ENCODE results near the gene FOSL1. TPM values are rescaled to one million over a fixed set of nuclear protein-coding genes. Genes with fewer than 3 reads are reported as not detected.

FOSL1 gene
- total RNA-seq, 8 experiments from 2014 or later, result 0.33 to 8.8 (median 1.0) TPM

DNA sequence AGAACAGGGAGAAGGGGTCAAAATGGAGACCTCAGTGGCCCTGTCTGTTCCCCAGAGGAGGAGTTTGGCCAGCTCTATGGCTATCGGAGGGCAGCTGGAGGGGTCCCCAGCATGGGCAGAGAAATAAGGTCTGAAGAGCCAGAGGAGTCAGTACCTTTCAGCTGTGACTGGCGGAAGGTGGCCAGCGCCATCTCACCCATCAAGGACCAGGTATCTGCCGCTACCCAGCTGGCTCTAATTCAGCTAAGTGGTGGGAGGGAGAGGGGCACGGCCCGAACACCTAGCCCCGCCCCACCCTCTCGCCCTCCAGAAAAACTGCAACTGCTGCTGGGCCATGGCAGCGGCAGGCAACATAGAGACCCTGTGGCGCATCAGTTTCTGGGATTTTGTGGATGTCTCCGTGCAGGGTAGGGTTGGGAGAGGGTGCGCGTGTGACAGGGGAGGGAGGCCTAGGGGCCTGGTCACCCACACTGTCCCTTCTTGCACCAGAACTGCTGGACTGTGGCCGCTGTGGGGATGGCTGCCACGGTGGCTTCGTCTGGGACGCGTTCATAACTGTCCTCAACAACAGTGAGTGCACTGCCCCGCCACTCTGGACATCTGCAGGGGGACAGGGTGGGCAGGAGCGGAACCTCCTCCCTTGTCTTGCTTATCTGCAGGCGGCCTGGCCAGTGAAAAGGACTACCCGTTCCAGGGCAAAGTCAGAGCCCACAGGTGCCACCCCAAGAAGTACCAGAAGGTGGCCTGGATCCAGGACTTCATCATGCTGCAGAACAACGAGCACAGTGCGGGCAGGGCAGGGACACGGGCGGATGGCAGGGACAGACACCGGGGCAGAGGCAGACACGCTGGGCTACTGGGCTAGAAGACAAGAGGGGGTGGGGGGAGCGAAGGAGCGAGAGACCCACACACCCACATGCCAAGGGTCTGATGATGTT lies 17.8 kb downstream of the FOSL1 start:
- no peak overlapping the region for H3K4me3 ChIP-seq
- in situ Hi-C loops (cut with MboI; ENCODE audit: low pct_unique_long_range_greater_than_20kb in 2 of 9, low sequenced_read_pairs in 9 of 9, unreplicated experiment in 9 of 9), result loop anchor here in 2 of 9 experiments (10.0 to 25.0 kb wide), 2 partner anchors 102 to 105 kb away; no protein-coding TSS in a partner anchor
- no peak for ATAC-seq (replicated peaks in 6 of 8)
- H3K27ac ChIP-seq, result no peak overlapping the region
- peaks cover 12 to 13% of the 10 kb centered on the region in 2 donors for H3K4me1 ChIP-seq (replicated peaks in 1 of 2)
- WGBS, 10 experiments, result 70 to 100% (median 92%) methylated on average over 1 to 13 of the region's 30 CpGs; no CpG with 5 or more reads in 3 of the 10 experiments

GRCh38 chr11:65880844-65881421 lies 19.3 kb downstream of the FOSL1 start:
- 40 to 100% (median 70%) methylated on average over 1 to 2 of the region's 7 CpGs; no CpG with 5 or more reads in 4 of the 10 experiments for WGBS, 10 experiments
- in situ Hi-C loops (cut with MboI; ENCODE audit: low pct_unique_long_range_greater_than_20kb in 2 of 9, low sequenced_read_pairs in 9 of 9, unreplicated experiment in 9 of 9), result loop anchor here in 2 of 9 experiments (10.0 to 25.0 kb wide), 2 partner anchors 104 to 106 kb away; no protein-coding TSS in a partner anchor

GRCh38 chr11:65880027-65880426 lies 20.2 kb downstream of the FOSL1 start:
- Histone ChIP-seq H3K27ac (no peak overlapping the region), H3K4me3 (no peak overlapping the region), H3K4me1 (replicated peaks in 1 of 2) (peaks cover 3 to 5% of the 10 kb centered on the region in 2 donors)
- in situ Hi-C loops (cut with MboI; ENCODE audit: low pct_unique_long_range_greater_than_20kb in 2 of 9, low sequenced_read_pairs in 9 of 9, unreplicated experiment in 9 of 9), result loop anchor here in 2 of 9 experiments (10.0 to 25.0 kb wide), 2 partner anchors 105 to 107 kb away; no protein-coding TSS in a partner anchor
- ATAC-seq (replicated peaks in 6 of 8), result no peak
- WGBS, 10 experiments, result 72 to 100% (median 93%) methylated on average over 1 to 6 of the region's 7 CpGs; no CpG with 5 or more reads in 5 of the 10 experiments

More at GRCh38 chr11:65880844-65881421, 19.3 kb downstream of the FOSL1 start:
- Histone ChIP-seq H3K4me1 (replicated peaks in 1 of 2) (peaks cover 3 to 5% of the 10 kb centered on the region in 2 donors), H3K4me3 (no peak overlapping the region), H3K27ac (no peak overlapping the region)
- no peak for ATAC-seq (replicated peaks in 6 of 8)

DNA sequence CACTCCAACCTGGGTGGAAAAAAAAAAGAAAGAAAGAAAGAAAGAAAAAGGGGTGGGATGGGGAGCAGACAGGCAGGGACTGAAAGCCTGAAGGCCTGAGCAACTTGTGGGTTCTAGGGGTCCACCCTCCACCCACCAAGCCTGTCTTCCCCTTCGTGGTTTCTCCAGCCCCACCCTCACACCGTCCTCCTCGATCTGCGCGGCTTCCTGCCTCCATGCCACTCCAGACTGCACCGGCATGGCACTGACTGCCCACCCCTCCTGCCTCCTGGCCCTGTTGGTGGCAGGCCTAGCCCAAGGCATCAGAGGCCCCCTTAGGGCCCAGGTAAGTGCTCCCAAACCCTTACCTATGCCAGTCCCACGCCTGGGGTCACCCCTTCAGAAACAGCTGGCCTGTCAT lies 20.6 kb downstream of the FOSL1 start, which contains the start of gene CTSW:
CTSW (plus strand) TSS at position 221 of the 400 bp plus-strand sequence; CDS start at position 239, 18 bp downstream.
- H3K27ac ChIP-seq, result no peak within 1 kb of the TSS

DNA sequence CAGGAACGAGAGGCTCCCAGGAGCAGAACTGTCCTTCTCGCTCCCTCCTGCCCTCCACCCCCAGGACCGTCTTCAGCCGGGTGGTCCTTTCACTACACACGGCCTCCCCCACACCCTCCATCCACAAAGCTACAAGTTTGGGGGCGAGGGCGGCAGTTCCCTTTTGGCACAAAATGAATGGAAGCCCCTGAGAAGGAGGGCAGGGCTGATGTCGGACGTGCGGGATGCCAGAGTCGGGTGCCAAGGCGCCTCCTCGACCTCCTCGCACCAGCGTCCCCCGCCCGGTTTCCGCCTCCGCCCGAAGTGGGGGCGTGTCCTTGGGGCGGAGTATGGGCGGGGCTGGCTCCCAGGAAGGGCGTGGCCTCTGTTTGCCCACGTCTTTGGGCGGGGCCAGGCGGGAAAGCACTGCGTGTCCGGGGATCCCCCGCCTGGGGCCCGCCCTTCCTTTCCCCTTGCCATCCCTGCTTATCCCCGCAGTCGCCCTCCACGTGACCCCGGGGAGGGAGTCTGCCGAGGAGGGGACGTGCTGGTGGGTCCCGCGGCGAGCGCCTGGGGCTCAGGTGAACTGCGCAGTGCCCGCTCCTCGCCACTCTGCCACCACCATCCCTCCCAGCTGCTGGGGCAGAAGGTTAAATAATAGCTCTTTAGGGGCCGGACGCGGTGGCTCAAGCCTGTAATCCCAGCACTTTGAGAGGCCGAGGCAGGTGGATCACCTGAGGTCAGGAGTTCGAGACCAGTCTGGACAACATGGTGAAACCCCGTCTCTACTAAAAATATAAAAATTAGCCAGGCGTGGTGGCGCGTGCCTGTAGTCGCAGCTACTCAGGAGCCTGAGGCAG lies 26.7 kb downstream of the FOSL1 start:
- ATAC-seq (replicated peaks in 6 of 8), result peak; percentile 39 to 87 (median 82)
- peaks cover 8 to 30% of the 10 kb centered on the region in 2 donors for H3K4me1 ChIP-seq (replicated peaks in 1 of 2)
- H3K27ac ChIP-seq, result peak overlapping the region in 1 of 2 donors; percentile 32
- H3K4me3 ChIP-seq, result peak overlapping the region; percentile 19 to 42 (median 37)
- 0 to 8% (median 2%) methylated on average over 4 to 9 of the region's 54 CpGs; no CpG with 5 or more reads in 7 of the 10 experiments for WGBS, 10 experiments
- in situ Hi-C loops (cut with MboI; ENCODE audit: low pct_unique_long_range_greater_than_20kb in 2 of 9, low sequenced_read_pairs in 9 of 9, unreplicated experiment in 9 of 9), result no loop called here

More for the DNA sequence above, 20.6 kb downstream of the FOSL1 start, which contains the start of gene CTSW:
- Histone ChIP-seq H3K4me3 (no peak within 1 kb of the TSS), H3K4me1 (replicated peaks in 1 of 2) (peaks cover 0 to 3% of the 10 kb centered on the region in 2 donors)
- 65 to 80% methylated on average over 1 to 4 of the region's 7 CpGs; no CpG with 5 or more reads in 8 of the 10 experiments for WGBS, 10 experiments
- ATAC-seq (replicated peaks in 6 of 8), result peak in 1 of 8 experiments; percentile 4
- in situ Hi-C loops (cut with MboI; ENCODE audit: low pct_unique_long_range_greater_than_20kb in 2 of 9, low sequenced_read_pairs in 9 of 9, unreplicated experiment in 9 of 9), result loop anchor here in 2 of 9 experiments (10.0 to 25.0 kb wide), 2 partner anchors 105 to 108 kb away; no protein-coding TSS in a partner anchor

DNA sequence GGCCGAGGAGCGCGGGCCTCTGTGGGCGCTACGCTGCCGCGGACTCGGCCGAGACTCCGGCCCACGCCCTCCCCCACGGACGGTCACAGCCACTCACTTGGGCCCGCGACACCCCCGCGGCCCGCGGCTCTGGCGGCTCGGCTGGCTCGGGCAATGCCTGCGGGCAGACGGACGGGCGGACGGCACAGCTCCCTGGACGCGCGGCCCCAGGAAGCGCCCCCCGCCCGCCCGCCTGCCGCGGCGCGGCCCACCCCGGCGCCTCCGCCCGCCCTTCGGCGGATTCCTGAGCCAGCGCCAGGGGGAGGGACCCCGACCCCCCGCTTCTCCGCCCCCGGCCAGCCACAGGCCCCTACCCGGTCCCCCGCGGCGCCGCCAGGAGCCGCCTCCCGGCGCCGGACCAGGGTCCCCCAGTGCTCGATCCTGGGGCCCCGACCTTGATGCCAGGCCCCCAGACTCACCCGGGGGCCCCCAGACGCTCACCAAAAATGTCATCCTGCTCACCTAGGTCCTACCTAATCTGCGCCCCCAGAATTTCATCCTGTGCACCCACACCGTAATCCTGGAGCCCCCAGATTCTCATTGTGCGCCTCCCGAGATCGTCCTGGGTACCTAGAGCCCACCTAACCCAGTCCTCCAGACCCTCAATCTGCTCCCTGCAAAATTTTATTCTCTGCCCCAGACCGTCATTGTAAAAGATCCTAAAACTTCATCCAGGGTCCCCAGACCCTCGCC lies 27.4 kb downstream of the FOSL1 start, which contains the start of gene EFEMP2:
EFEMP2 (minus strand) TSS at position 215 of the 732 bp plus-strand sequence. CDS start 446 bp downstream, outside the sequence.
- peak within 1 kb of the TSS in 1 of 2 donors; percentile 32 for H3K27ac ChIP-seq
- peaks cover 8 to 30% of the 10 kb centered on the region in 2 donors for H3K4me1 ChIP-seq (replicated peaks in 1 of 2)
- peak; percentile 4 to 20 (median 13) for ATAC-seq (replicated peaks in 6 of 8)
- in situ Hi-C loops (cut with MboI; ENCODE audit: low pct_unique_long_range_greater_than_20kb in 2 of 9, low sequenced_read_pairs in 9 of 9, unreplicated experiment in 9 of 9), result no loop called here
- H3K4me3 ChIP-seq, result peak within 1 kb of the TSS; percentile 19 to 42 (median 37)
- WGBS, 10 experiments, result 6% methylated on average over 6 of the region's 69 CpGs; no CpG with 5 or more reads in 9 of the 10 experiments

GRCh38 chr11:65871811-65872548 lies 28.2 kb downstream of the FOSL1 start:
- 23 to 68% (median 58%) methylated on average over 1 to 5 of the region's 26 CpGs; no CpG with 5 or more reads in 6 of the 10 experiments for WGBS, 10 experiments
- ATAC-seq (replicated peaks in 6 of 8), result peak; percentile 3 to 34 (median 6)
- peak overlapping the region in 4 of 5 donors; percentile 27 to 42 (median 38) for H3K4me3 ChIP-seq
- in situ Hi-C loops (cut with MboI; ENCODE audit: low pct_unique_long_range_greater_than_20kb in 2 of 9, low sequenced_read_pairs in 9 of 9, unreplicated experiment in 9 of 9), result no loop called here
- H3K27ac ChIP-seq, result no peak overlapping the region
- H3K4me1 ChIP-seq (replicated peaks in 1 of 2), result peaks cover 8 to 31% of the 10 kb centered on the region in 2 donors

DNA sequence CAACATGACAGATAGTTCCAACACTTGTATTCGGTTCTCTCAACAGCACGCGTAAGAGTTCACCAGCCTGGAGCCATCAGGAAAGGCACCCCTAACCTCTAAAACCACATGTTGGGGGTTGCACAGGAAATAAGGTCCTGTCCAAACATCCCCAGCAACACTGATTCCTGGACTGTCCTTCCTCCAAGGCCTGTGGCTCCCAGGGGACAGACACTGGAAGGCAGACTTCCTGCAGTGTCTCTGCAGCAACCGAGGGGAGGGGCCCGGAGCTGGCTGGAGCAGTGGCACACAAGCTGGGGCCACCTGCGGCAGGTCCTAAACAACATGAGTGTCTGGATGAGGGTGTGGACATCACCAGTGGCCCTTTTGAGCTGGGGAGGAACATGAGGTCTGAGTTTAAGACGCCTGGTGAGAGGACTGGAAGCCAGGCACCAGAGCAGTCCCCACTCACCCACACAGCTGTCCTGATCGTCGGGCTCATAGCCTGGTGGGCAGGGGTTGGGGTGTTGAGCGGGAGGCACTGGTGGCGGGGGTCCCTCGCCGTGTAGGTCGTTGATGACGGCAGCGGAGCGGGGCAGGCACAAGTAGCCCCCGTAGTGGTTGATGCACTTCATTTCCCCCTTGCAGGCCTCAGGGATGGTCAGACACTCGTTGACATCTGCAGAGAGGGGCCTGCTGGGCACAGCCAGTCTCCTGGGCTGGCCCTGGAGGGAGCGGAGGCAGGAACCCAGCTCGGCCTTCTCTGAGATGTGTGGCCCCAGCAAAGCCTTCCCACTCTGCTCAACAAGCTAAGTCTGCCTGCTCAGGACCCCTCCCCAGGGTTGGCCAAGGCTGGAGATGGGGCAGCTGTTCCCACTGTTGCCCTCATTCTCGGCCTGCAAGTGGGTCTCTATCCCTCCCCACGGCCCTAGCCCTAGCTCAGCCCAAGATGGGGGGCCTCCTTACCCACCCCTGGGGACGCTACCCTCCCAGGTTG lies 29.2 kb downstream of the FOSL1 start:
- no peak for ATAC-seq (replicated peaks in 6 of 8)
- Histone ChIP-seq H3K27ac (no peak overlapping the region), H3K4me1 (replicated peaks in 1 of 2) (peaks cover 8 to 32% of the 10 kb centered on the region in 2 donors), H3K4me3 (no peak overlapping the region)
- 93 to 100% (median 100%) methylated on average over 1 to 3 of the region's 24 CpGs; no CpG with 5 or more reads in 7 of the 10 experiments for WGBS, 10 experiments
- in situ Hi-C loops (cut with MboI; ENCODE audit: low pct_unique_long_range_greater_than_20kb in 2 of 9, low sequenced_read_pairs in 9 of 9, unreplicated experiment in 9 of 9), result no loop called here

DNA sequence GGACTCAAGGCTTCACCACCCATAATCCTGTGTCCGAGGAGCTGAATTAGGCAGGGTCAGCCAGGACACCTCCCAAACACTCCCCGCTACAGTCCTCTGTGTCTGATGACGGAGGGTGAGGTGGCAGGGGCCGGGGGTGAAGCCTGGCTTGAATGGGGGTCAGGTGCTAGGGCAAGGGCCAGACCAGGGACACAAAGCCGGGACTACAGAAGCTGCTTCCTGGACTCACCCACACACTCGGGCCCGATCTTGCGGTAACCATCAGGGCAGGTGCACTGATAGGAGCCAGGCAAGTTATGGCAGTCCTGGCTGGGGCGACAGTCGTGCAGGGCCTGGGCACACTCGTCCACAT lies 29.9 kb downstream of the FOSL1 start:
- Histone ChIP-seq H3K4me3 (no peak overlapping the region), H3K27ac (no peak overlapping the region), H3K4me1 (replicated peaks in 1 of 2) (peaks cover 8 to 32% of the 10 kb centered on the region in 2 donors)
- no peak for ATAC-seq (replicated peaks in 6 of 8)
- in situ Hi-C loops (cut with MboI; ENCODE audit: low pct_unique_long_range_greater_than_20kb in 2 of 9, low sequenced_read_pairs in 9 of 9, unreplicated experiment in 9 of 9), result no loop called here
- WGBS, 10 experiments, result 82 to 100% (median 100%) methylated on average over 1 to 2 of the region's 11 CpGs; no CpG with 5 or more reads in 7 of the 10 experiments

GRCh38 chr11:65869643-65870306 lies 30.4 kb downstream of the FOSL1 start:
- H3K27ac ChIP-seq, result no peak overlapping the region
- 53 to 100% (median 76%) methylated on average over 1 to 9 of the region's 24 CpGs; no CpG with 5 or more reads in 5 of the 10 experiments for WGBS, 10 experiments
- no peak for ATAC-seq (replicated peaks in 6 of 8)
- in situ Hi-C loops (cut with MboI; ENCODE audit: low pct_unique_long_range_greater_than_20kb in 2 of 9, low sequenced_read_pairs in 9 of 9, unreplicated experiment in 9 of 9), result no loop called here
- no peak overlapping the region for H3K4me3 ChIP-seq
- H3K4me1 ChIP-seq (replicated peaks in 1 of 2), result peaks cover 8 to 32% of the 10 kb centered on the region in 2 donors

All from motor neuron (in vitro differentiated cells).